Ovary (tissue), 9 donors: ENCODE results near the gene REEP6. TPM values are rescaled to one million over a fixed set of nuclear protein-coding genes. Genes with fewer than 3 reads are reported as not detected.
"Not testable (repeated sequence)": the region's sequence is repeated elsewhere in the genome, so short reads cannot be mapped to it uniquely, and the experiment has no call there.

Experiments
- DNase-seq, 5 donors: peaks; one replicate each; pipeline ENCODE4 v3.0.0-alpha.2; 2019 to 2020
- H3K27ac ChIP-seq, 2 donors: fragments of 200-600 bp; one replicate each; pipeline versions ENCODE4 v1.5.1 to v1.8.0; 2019 to 2022
- H3K27me3 ChIP-seq: fragments of 200-600 bp; one replicate; pipeline ENCODE4 v1.8.0; 2022
- H3K36me3 ChIP-seq: fragments of 200-600 bp; sonication (generic); one replicate; pipeline ENCODE4 v1.5.1; 2019
- H3K4me1 ChIP-seq: one replicate; pipeline ENCODE4 v1.8.1; 2013; ENCODE audit warnings: mild to moderate bottlenecking, moderate library complexity; ENCODE audit not compliant: insufficient read depth
- H3K4me3 ChIP-seq: fragments of 200-600 bp; sonication (generic); one replicate; pipeline ENCODE4 v1.5.1; 2017
- H3K9me3 ChIP-seq, 2 donors: fragments of 200-600 bp in 1 of 2; sonication (generic) in 1 of 2; one replicate each; pipeline versions ENCODE4 v1.5.1 to v1.8.1; 2013 to 2019; ENCODE audit warnings: mild to moderate bottlenecking in 1 of 2, moderate library complexity in 1 of 2
- CTCF ChIP-seq, 3 donors: fragments of 450-650 bp in 2 of 3; fragments of 200-600 bp in 1 of 3; IDR thresholded peaks; one replicate each; pipeline versions ENCODE4 v1.5.1 to v1.8.0; 2016 to 2022; ENCODE audit warnings: antibody characterized with exemption in 3 of 3, mild to moderate bottlenecking in 1 of 3
- EP300 ChIP-seq: sonication (generic); formaldehyde crosslinking; IDR thresholded peaks from one replicate; pipeline ENCODE4 v1.6.1; 2017; ENCODE audit warnings: antibody characterized with exemption
- POLR2A ChIP-seq: fragments of 450-650 bp; IDR thresholded peaks from one replicate; pipeline ENCODE4 v1.6.1; 2017; ENCODE audit warnings: antibody characterized with exemption, mild to moderate bottlenecking, moderate library complexity
- WGBS, 3 donors: extraction: QIAGEN DNeasy Blood & Tissue Kit in 1 of 3; methylation state at CpG; one replicate each; pipeline versions ENCODE4 v1.1.5 to v1.1.7; 2013 to 2017; 5-methylcytosine and 5-hydroxymethylcytosine counted together
- intact Hi-C, 4 donors: fragments of 100-400 bp; cut with DNase I; formaldehyde crosslinking; loops; one replicate each; pipeline versions ENCODE4 v1.11.0 to v1.15.1; 2022 to 2023
- polyA plus RNA-seq, 2 donors: library from polyadenylated mRNA; stranded (reverse); fragments of 200-250 nt in 1 of 2; fragments of 350-450 nt in 1 of 2; fragmentation: Illumina TruSeq in 1 of 2; extraction: RNeasy Lipid Tissue Mini Kit (QIAGEN cat#74804) in 1 of 2; gene quantifications; one replicate each; pipeline ENCODE4 v1.2.3, GENCODE V29; 2013 to 2014
- total RNA-seq, 7 donors: library from RNA; depleted of rRNA in 2 of 7; stranded (reverse); fragments of >200 nt in 2 of 7; fragmentation: NEBNext Ultra II Directional in 3 of 7; extraction: Animal tissue kit (Norgen Biotek cat#: 25700) in 3 of 7; gene quantifications; one replicate each; pipeline versions ENCODE4 v1.1.0 to v1.2.4, GENCODE V29; 2016 to 2023
- donor health status: DM: no; HTN: no; CAD: no; lungs with moderate emphysema.
- donor health status: DM: no; HTN: no; CAD: no.
- donor health status: Bipolar disorder and iron deficiency.
- donor health status: DM: yes; HTN: yes; CAD: no.
- donor health status: DM: no; HTN: no; CAD: no.
- donor health status: DM: yes; HTN: yes; CAD: no.

REEP6 gene
- total and polyA plus RNA-seq, 9 donors = 2.9 to 13.0 (median 9.2) TPM

GRCh38 chr19:1496714-1497577 is 6.0 kb downstream of the REEP6 start:
- no peak for TF ChIP-seq POLR2A
- no peak for TF ChIP-seq EP300
- TF ChIP-seq CTCF (IDR thresholded peaks at IDR 0.05) = no peak
- Histone ChIP-seq H3K27ac (no peak overlapping the region), H3K4me1 (peaks cover 8% of the 10 kb centered on the region), H3K27me3 (no peaks in the 10 kb centered on the region), H3K9me3 (no peaks in the 10 kb centered on the region), H3K4me3 (no peak overlapping the region), H3K36me3 (no peaks in the 10 kb centered on the region)
- WGBS, 3 donors = 57 to 67% (median 67%) methylated on average over 34 to 39 of the region's 39 CpGs
- DNase-seq = no peak
- intact Hi-C loops = no loop called here

GRCh38 chr19:1497578-1498235 is 6.7 kb downstream of the REEP6 start:
- H3K27ac ChIP-seq = no peak overlapping the region

GRCh38 chr19:1499231-1499630 is 8.2 kb downstream of the REEP6 start:
- H3K27ac ChIP-seq, H3K4me3 ChIP-seq, intact Hi-C loops, H3K4me1 ChIP-seq, H3K27me3 ChIP-seq, H3K36me3 ChIP-seq, H3K9me3 ChIP-seq, DNase-seq: not testable (repeated sequence)
- WGBS, 3 donors = 84% methylated on average over 26 of the region's 34 CpGs; no CpG with 5 or more reads in 2 of the 3 donors

More at GRCh38 chr19:1497578-1498235, 6.7 kb downstream of the REEP6 start:
- no peaks in the 10 kb centered on the region for H3K36me3 ChIP-seq
- no peak for DNase-seq
- TF ChIP-seq CTCF (IDR thresholded peaks at IDR 0.05) = no peak
- TF ChIP-seq EP300 = no peak
- no peak for TF ChIP-seq POLR2A
- no peak overlapping the region for H3K4me3 ChIP-seq
- no peaks in the 10 kb centered on the region for H3K27me3 ChIP-seq
- intact Hi-C loops = no loop called here
- 64 to 70% (median 65%) methylated on average over 25 of the region's 25 CpGs for WGBS, 3 donors
- H3K4me1 ChIP-seq = peaks cover 8% of the 10 kb centered on the region
- H3K9me3 ChIP-seq = no peaks in the 10 kb centered on the region

GRCh38 chr19:1501200-1501595 is 10.2 kb downstream of the REEP6 start:
- no peak overlapping the region for H3K27ac ChIP-seq
- 56 to 60% (median 56%) methylated on average over 9 of the region's 9 CpGs for WGBS, 3 donors
- DNase-seq = no peak
- H3K9me3 ChIP-seq = no peaks in the 10 kb centered on the region
- TF ChIP-seq CTCF (IDR thresholded peaks at IDR 0.05) = no peak
- TF ChIP-seq POLR2A = no peak
- no peak for TF ChIP-seq EP300
- no peak overlapping the region for H3K4me3 ChIP-seq
- H3K36me3 ChIP-seq = no peaks in the 10 kb centered on the region
- H3K27me3 ChIP-seq = peaks cover 3% of the 10 kb centered on the region
- intact Hi-C loops = no loop called here
- H3K4me1 ChIP-seq = no peaks in the 10 kb centered on the region
